Measurements from ENCODE around the gene VKORC1. TPM values are rescaled to one million over a fixed set of nuclear protein-coding genes. Genes with fewer than 3 reads are reported as not detected.

VKORC1 gene
- total and polyA plus RNA-seq, 2 experiments from 2014 or later: 89.6 to 100 TPM

- Histone ChIP-seq H3K4me2 (no peak overlapping the region), H3K4me3 (no peak overlapping the region), H3K27ac (ENCODE audit: low read depth) (no peak overlapping the region), H3K9me2 (ENCODE audit: insufficient read depth) (no peaks in the 10 kb centered on the region), H3K79me2 (replicated peaks; ENCODE audit: insufficient read depth) (peaks cover 21% of the 10 kb centered on the region), H3K36me3 (ENCODE audit: insufficient read depth) (no peaks in the 10 kb centered on the region), H3F3A (replicated peaks; ENCODE audit: low read depth) (no peaks in the 10 kb centered on the region), H3K4me1 (ENCODE audit: insufficient read depth) (no peaks in the 10 kb centered on the region), H3K27me3 (ENCODE audit: insufficient read depth) (no peaks in the 10 kb centered on the region), H2AFZ (no peak overlapping the region), H4K20me1 (replicated peaks; ENCODE audit: insufficient read depth) (peaks cover 7% of the 10 kb centered on the region)
- H3K9me3 Mint-ChIP-seq: no peaks in the 10 kb centered on the region
- H3K27me3 Mint-ChIP-seq (ENCODE audit: insufficient read depth, low read depth, poor library complexity): no peaks in the 10 kb centered on the region
- ATAC-seq (peak; percentile 72), DNase-seq (ENCODE audit: low spot score) (peak; percentile 60)
- H3K27ac Mint-ChIP-seq: peak overlapping the region; percentile 72; the same call in 1 of the 2 replicates
- no peak overlapping the region for H3K4me3 Mint-ChIP-seq
- H3K36me3 Mint-ChIP-seq (ENCODE audit: low read depth): peaks cover 30% of the 10 kb centered on the region
- H3K4me1 Mint-ChIP-seq: no peaks in the 10 kb centered on the region; the same call in 2 of the 3 replicates
- TF ChIP-seq REST (IDR thresholded peaks at IDR 0.05; ENCODE audit: unreplicated experiment) (no peak), ETS1 (IDR thresholded peaks at IDR 0.05) (no peak), EZH2 (IDR thresholded peaks at IDR 0.05; ENCODE audit: low read depth, unreplicated experiment) (no peak), EZH2phosphoT487 (IDR thresholded peaks at IDR 0.05; ENCODE audit: unreplicated experiment) (no peak), CREB1 (CRISPR knock-in tag; IDR thresholded peaks at IDR 0.05; ENCODE audit: low read depth) (no peak), POLR2AphosphoS5 (IDR thresholded peaks at IDR 0.05; ENCODE audit: low read depth) (no peak), ZNF462 (CRISPR knock-in tag; IDR thresholded peaks at IDR 0.05) (no peak), ZNF331 (CRISPR knock-in tag; IDR thresholded peaks at IDR 0.05; ENCODE audit: low read depth) (no peak), CTCF (conservative IDR thresholded peaks at IDR 0.05; ENCODE audit: low read depth in 2 of 2) (no peak), NANOG (IDR thresholded peaks at IDR 0.05; ENCODE audit: borderline replicate concordance) (no peak), STAT1 (IDR thresholded peaks at IDR 0.05; ENCODE audit: unreplicated experiment) (no peak), JUNB (IDR thresholded peaks at IDR 0.05; ENCODE audit: unreplicated experiment) (no peak), ZNF114 (CRISPR knock-in tag; IDR thresholded peaks at IDR 0.05) (no peak)
These were observed 31.1 kb downstream of the VKORC1 start for GRCh38 chr16:31063495-31063842.

All from GM23338 (cell line).